Colonic mucosa (tissue), 4 donors: ENCODE results near the gene HBM. TPM values are rescaled to one million over a fixed set of nuclear protein-coding genes. Genes with fewer than 3 reads are reported as not detected.
"Not testable (repeated sequence)": the region's sequence is repeated elsewhere in the genome, so short reads cannot be mapped to it uniquely, and the experiment has no call there.

Source experiments
- DNase-seq: peaks from one replicate; pipeline ENCODE4 v3.0.0-alpha.2; 2020
- H3K27ac ChIP-seq: fragments of 200-600 bp; one replicate; pipeline ENCODE4 v1.8.0; 2021
- H3K27me3 ChIP-seq: fragments of 200-600 bp; one replicate; pipeline ENCODE4 v1.8.0; 2021
- H3K36me3 ChIP-seq: fragments of 200-600 bp; one replicate; pipeline ENCODE4 v1.8.0; 2021
- H3K4me1 ChIP-seq: fragments of 200-600 bp; one replicate; pipeline ENCODE4 v1.8.0; 2021; ENCODE audit warnings: mild to moderate bottlenecking
- H3K4me3 ChIP-seq: fragments of 200-600 bp; one replicate; pipeline ENCODE4 v1.8.0; 2021
- H3K9ac ChIP-seq, 2 donors: one replicate each; pipeline ENCODE4 v1.7.0; 2013; ENCODE audit warnings: control low read depth in 2 of 2, low read depth in 2 of 2, low read length in 2 of 2
- H3K9me3 ChIP-seq: fragments of 200-600 bp; one replicate; pipeline ENCODE4 v1.8.0; 2021
- intact Hi-C: fragments of 100-400 bp; cut with DNase I; formaldehyde crosslinking; loops from one replicate; pipeline ENCODE4 v1.14.1; 2022
- total RNA-seq, 2 donors: library from RNA; stranded (reverse); fragmentation: NEBNext Ultra II Directional in 1 of 2; extraction: Animal tissue kit (Norgen Biotek cat#: 25700) in 1 of 2; gene quantifications; one replicate each; pipeline ENCODE4 v1.2.1, GENCODE V29; 2021
- TF ChIP-seq, protein P1 (sequence below): fragments of 200-600 bp; IDR thresholded peaks from one replicate; pipeline ENCODE4 v1.8.0; 2022; ENCODE audit warnings: antibody characterized with exemption, mild to moderate bottlenecking
- donor health status: healthy.
- donor health status: DM: no; HTN: no; CAD: no.
- donor health status: DM: no; HTN: no; CAD: no.

Gene HBM
- total RNA-seq, 2 donors from 2014 or later = not detected

DNA sequence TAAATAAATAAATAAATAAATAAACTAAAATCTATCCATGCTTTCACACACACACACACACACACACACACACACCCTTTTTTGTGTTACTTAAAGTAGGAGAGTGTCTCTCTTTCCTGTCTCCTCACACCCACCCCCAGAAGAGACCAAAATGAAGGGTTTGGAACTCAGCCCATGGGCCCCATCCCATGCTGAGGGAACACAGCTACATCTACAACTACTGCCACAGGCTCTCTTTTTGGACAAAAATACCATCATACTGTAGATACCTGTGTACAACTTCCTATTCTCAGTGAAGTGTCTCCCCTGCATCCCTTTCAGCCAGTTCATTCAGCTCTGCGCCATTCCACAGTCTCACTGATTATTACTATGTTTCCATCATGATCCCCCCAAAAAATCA, 5.0 kb downstream of the HBM start:
- H3K27me3 ChIP-seq = peaks cover 48% of the 10 kb centered on the region
- DNase-seq = no peak
- TF ChIP-seq, protein P1, sequence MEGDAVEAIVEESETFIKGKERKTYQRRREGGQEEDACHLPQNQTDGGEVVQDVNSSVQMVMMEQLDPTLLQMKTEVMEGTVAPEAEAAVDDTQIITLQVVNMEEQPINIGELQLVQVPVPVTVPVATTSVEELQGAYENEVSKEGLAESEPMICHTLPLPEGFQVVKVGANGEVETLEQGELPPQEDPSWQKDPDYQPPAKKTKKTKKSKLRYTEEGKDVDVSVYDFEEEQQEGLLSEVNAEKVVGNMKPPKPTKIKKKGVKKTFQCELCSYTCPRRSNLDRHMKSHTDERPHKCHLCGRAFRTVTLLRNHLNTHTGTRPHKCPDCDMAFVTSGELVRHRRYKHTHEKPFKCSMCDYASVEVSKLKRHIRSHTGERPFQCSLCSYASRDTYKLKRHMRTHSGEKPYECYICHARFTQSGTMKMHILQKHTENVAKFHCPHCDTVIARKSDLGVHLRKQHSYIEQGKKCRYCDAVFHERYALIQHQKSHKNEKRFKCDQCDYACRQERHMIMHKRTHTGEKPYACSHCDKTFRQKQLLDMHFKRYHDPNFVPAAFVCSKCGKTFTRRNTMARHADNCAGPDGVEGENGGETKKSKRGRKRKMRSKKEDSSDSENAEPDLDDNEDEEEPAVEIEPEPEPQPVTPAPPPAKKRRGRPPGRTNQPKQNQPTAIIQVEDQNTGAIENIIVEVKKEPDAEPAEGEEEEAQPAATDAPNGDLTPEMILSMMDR = no peak
- H3K4me1 ChIP-seq = no peaks in the 10 kb centered on the region
- H3K9ac ChIP-seq = no peak overlapping the region
- no peaks in the 10 kb centered on the region for H3K9me3 ChIP-seq
- H3K27ac ChIP-seq = no peak overlapping the region
- H3K36me3 ChIP-seq = no peaks in the 10 kb centered on the region
- intact Hi-C loops = no loop called here
- no peak overlapping the region for H3K4me3 ChIP-seq

- H3K27me3 ChIP-seq = peaks cover 36% of the 10 kb centered on the region
- H3K4me1 ChIP-seq, H3K27ac ChIP-seq, DNase-seq, H3K4me3 ChIP-seq, H3K9ac ChIP-seq, intact Hi-C loops, H3K9me3 ChIP-seq, H3K36me3 ChIP-seq: not testable (repeated sequence)
These were observed 6.7 kb downstream of the HBM start, which contains the start of gene HBA2 for GRCh38 chr16:172374-172941. Gene HBA2, plus strand, starts transcription at chr16:172876. Its CDS starts 37 bp downstream, at chr16:172913.

GRCh38 chr16:173211-173854, 7.6 kb downstream of the HBM start:
- H3K4me1 ChIP-seq, H3K27ac ChIP-seq, DNase-seq, H3K36me3 ChIP-seq, H3K9me3 ChIP-seq, H3K4me3 ChIP-seq, intact Hi-C loops, H3K9ac ChIP-seq: not testable (repeated sequence)
- peaks cover 36% of the 10 kb centered on the region for H3K27me3 ChIP-seq

DNA sequence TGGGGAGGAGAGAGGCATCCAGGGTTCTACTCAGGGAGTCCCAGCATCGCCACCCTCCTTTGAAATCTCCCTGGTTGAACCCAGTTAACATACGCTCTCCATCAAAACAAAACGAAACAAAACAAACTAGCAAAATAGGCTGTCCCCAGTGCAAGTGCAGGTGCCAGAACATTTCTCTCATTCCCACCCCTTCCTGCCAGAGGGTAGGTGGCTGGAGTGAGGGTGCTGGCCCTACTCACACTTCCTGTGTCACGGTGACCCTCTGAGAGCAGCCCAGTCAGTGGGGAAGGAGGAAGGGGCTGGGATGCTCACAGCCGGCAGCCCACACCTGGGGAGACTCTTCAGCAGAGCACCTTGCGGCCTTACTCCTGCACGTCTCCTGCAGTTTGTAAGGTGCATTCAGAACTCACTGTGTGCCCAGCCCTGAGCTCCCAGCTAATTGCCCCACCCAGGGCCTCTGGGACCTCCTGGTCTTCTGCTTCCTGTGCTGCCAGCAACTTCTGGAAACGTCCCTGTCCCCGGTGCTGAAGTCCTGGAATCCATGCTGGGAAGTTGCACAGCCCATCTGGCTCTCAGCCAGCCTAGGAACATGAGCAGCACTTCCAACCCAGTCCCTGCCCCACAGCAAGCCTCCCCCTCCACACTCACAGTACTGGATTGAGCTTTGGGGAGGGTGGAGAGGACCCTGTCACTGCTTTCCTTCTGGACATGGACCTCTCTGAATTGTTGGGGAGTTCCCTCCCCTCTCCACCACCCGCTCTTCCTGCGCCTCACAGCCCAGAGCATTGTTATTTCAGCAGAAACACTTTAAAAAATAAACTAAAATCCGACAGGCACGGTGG, 8.4 kb downstream of the HBM start:
- H3K4me3 ChIP-seq, H3K9ac ChIP-seq, H3K9me3 ChIP-seq, H3K36me3 ChIP-seq, H3K27ac ChIP-seq, DNase-seq, intact Hi-C loops, H3K4me1 ChIP-seq: not testable (repeated sequence)
- H3K27me3 ChIP-seq = peaks cover 44% of the 10 kb centered on the region

- peaks cover 55% of the 10 kb centered on the region for H3K27me3 ChIP-seq
- H3K9me3 ChIP-seq = no peaks in the 10 kb centered on the region
- TF ChIP-seq, protein P1 = no peak
These were observed 9.5 kb downstream of the HBM start for GRCh38 chr16:175011-175949.

GRCh38 chr16:176006-176405, 10.2 kb downstream of the HBM start:
- H3K36me3 ChIP-seq, H3K9ac ChIP-seq, H3K9me3 ChIP-seq, DNase-seq, intact Hi-C loops, H3K4me1 ChIP-seq, H3K27ac ChIP-seq, H3K4me3 ChIP-seq: not testable (repeated sequence)
- H3K27me3 ChIP-seq = peaks cover 62% of the 10 kb centered on the region

More at GRCh38 chr16:175011-175949, 9.5 kb downstream of the HBM start:
- Histone ChIP-seq H3K4me1 (no peaks in the 10 kb centered on the region), H3K4me3 (no peak overlapping the region), H3K36me3 (no peaks in the 10 kb centered on the region), H3K9ac (no peak overlapping the region), H3K27ac (no peak overlapping the region)
- no peak for DNase-seq
- intact Hi-C loops = no loop called here

GRCh38 chr16:176477-177382, 11.0 kb downstream of the HBM start, which contains the start of gene HBA1:
Gene HBA1, plus strand, starts transcription at chr16:176680. Its CDS starts 37 bp downstream, at chr16:176717.
- peaks cover 59% of the 10 kb centered on the region for H3K27me3 ChIP-seq

More at GRCh38 chr16:176477-177382, 11.0 kb downstream of the HBM start, which contains the start of gene HBA1:
- intact Hi-C loops, H3K27ac ChIP-seq, DNase-seq, H3K4me3 ChIP-seq, H3K9me3 ChIP-seq, H3K36me3 ChIP-seq, H3K9ac ChIP-seq: not testable (repeated sequence)
- peaks cover 11% of the 10 kb centered on the region for H3K4me1 ChIP-seq
